NT2/D1 (cell line): ENCODE results near the gene ABCB1.

Experiments
- DNase-seq: peaks from one replicate; pipeline ENCODE4 v3.0.0-alpha.2; 2011; ENCODE audit warnings: low read depth, low spot score
- H3K27me3 ChIP-seq: 2 replicates; pipeline ENCODE4 v1.6.0; 2011; ENCODE audit warnings: mild to moderate bottlenecking; ENCODE audit not compliant: insufficient read length, insufficient read depth
- H3K36me3 ChIP-seq: 2 replicates; pipeline ENCODE4 v1.6.1; 2011; ENCODE audit warnings: mild to moderate bottlenecking, low read length, mixed read lengths; ENCODE audit not compliant: insufficient read depth, insufficient read length
- H3K4me1 ChIP-seq: 2 replicates; pipeline ENCODE4 v1.5.1; 2011; ENCODE audit not compliant: insufficient read depth, insufficient read length
- H3K4me3 ChIP-seq: 2 replicates; pipeline ENCODE4 v1.5.1; 2011; ENCODE audit warnings: low read depth; ENCODE audit not compliant: insufficient read length
- H3K9ac ChIP-seq: 2 replicates; pipeline ENCODE4 v1.6.0; 2011; ENCODE audit warnings: low read depth; ENCODE audit not compliant: insufficient read length
- H3K9me3 ChIP-seq: 2 replicates; pipeline ENCODE4 v1.5.1; 2011; ENCODE audit warnings: mild to moderate bottlenecking, low read length; ENCODE audit not compliant: insufficient read depth
- SUZ12 ChIP-seq: IDR thresholded peaks from 2 replicates; pipeline ENCODE4 v1.6.1; 2011; ENCODE audit not compliant: insufficient read length, insufficient read depth; ENCODE audit errors: extremely low read depth
- YY1 ChIP-seq: IDR thresholded peaks from 2 replicates; pipeline ENCODE4 v1.6.1; 2011; ENCODE audit not compliant: insufficient read length, insufficient read depth
- ZNF274 ChIP-seq: IDR thresholded peaks from 2 replicates; pipeline ENCODE4 v1.6.1; 2011; ENCODE audit warnings: mild to moderate bottlenecking, low read depth, low read length

The ABCB1 gene

GRCh38 chr7:87482115-87482514 is 118.6 kb downstream of the ABCB1 start:
- Histone ChIP-seq H3K9me3 (no peaks in the 10 kb centered on the region), H3K4me3 (no peak overlapping the region), H3K36me3 (no peaks in the 10 kb centered on the region), H3K9ac (no peak overlapping the region), H3K4me1 (no peaks in the 10 kb centered on the region), H3K27me3 (peaks cover 7% of the 10 kb centered on the region)
- DNase-seq, result no peak
- no peak for TF ChIP-seq ZNF274
- TF ChIP-seq YY1, result no peak
- no peak for TF ChIP-seq SUZ12

DNA sequence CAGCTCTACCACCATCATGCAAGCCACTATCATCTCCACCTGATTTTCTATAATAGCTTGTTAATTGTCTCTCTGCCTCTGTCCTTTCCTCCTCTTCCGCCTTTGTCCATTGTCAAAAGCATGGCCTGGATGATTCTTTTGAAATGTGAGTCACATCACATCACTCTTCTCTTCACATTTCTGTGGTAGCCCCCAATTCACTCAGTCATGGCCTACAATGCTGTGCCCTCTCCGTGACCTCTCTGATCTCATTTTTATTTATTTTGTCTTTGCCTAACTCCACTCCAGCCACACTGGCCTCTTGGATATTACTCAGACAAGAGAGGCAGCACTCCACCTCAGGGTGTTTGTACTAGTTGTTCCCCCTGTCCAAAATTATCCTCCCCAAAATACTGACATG is 120.3 kb downstream of the ABCB1 start:
- Histone ChIP-seq H3K9ac (no peak overlapping the region), H3K4me3 (no peak overlapping the region), H3K27me3 (peaks cover 23% of the 10 kb centered on the region), H3K36me3 (no peaks in the 10 kb centered on the region), H3K4me1 (no peaks in the 10 kb centered on the region), H3K9me3 (no peaks in the 10 kb centered on the region)
- DNase-seq, result no peak
- no peak for TF ChIP-seq ZNF274
- TF ChIP-seq SUZ12, result no peak
- no peak for TF ChIP-seq YY1

DNA sequence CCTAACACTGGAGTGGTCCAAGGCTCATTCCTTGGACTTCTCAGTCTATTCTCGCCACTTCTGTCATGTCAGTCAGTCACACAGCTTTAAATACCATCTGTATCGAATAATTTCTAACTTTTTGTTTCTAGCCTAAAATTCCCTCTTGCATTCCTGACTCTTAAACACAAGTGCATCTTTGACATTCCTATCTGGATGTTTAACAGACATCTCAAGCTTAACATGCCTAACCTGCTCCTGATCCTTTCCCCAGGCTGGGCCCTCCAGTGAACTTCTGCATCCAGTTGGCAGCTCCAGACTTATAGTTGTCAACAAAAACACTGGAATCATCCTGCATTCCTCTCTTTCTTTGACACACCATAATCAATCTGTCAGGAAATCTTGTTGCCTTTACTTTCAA is 120.7 kb downstream of the ABCB1 start:
- H3K4me1 ChIP-seq, result no peaks in the 10 kb centered on the region
- no peaks in the 10 kb centered on the region for H3K36me3 ChIP-seq
- DNase-seq, result no peak
- no peak overlapping the region for H3K9ac ChIP-seq
- peaks cover 27% of the 10 kb centered on the region for H3K27me3 ChIP-seq
- H3K4me3 ChIP-seq, result no peak overlapping the region
- TF ChIP-seq YY1, result no peak
- no peak for TF ChIP-seq ZNF274
- no peak for TF ChIP-seq SUZ12
- H3K9me3 ChIP-seq, result no peaks in the 10 kb centered on the region

- peak overlapping the region; percentile 32 for H3K9ac ChIP-seq
- TF ChIP-seq SUZ12 (no peak), ZNF274 (no peak), YY1 (no peak)
- no peaks in the 10 kb centered on the region for H3K4me1 ChIP-seq
- H3K27me3 ChIP-seq, result peaks cover 41% of the 10 kb centered on the region
- DNase-seq, result no peak
- no peaks in the 10 kb centered on the region for H3K36me3 ChIP-seq
- no peaks in the 10 kb centered on the region for H3K9me3 ChIP-seq
- peak overlapping the region; percentile 37 for H3K4me3 ChIP-seq
These were observed 124.5 kb downstream of the ABCB1 start for GRCh38 chr7:87476179-87476557.

DNA sequence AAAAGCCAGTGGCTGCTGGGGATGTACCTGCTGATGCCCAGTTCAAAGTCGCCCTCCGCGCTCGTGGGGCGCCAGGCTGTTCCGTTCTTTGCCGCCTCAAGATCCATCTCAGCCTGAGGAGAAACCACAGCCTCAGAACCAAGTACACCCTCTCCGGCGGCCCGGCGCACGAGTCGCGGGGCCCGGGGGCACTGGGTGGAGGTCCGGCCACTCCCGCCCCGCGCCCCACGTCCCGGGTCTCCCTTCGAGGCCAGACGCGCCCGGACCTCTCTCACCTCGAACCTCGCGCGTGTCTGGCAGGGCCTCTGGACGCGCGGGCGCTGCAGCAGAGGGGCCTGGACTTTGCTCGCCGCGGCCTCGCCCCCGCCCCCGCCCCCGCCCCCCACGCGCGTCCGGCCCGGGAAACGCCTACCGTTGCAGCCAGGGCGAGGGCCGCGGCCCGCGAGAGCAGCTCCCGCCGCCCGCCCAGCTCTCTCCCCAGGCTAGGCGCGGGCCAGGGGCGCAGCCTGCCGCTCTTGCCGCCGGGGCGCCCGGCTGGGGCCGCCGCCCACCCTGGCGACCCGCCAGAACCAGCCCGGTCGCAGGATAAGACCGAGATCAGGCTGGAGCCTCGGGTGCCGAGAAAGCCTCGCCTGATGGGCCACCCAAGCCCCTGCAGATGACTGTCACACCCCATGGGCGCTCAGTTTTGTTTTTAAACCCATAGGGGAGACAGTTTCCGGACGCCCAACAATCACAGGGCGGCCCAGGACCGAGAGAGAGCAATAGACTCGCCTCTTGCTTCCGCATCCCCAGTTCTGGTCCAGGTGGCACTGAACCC is 125.1 kb downstream of the ABCB1 start, which contains the start of gene ABCB4:
Gene ABCB4 (minus strand): TSS at position 322 of the 820 bp plus-strand sequence. CDS start 215 bp downstream, at position 107.
- Histone ChIP-seq H3K36me3 (no peaks in the 10 kb centered on the region), H3K9me3 (no peaks in the 10 kb centered on the region), H3K27me3 (peaks cover 41% of the 10 kb centered on the region), H3K4me1 (no peaks in the 10 kb centered on the region), H3K4me3 (peak within 1 kb of the TSS; percentile 46), H3K9ac (peak within 1 kb of the TSS; percentile 50)
- TF ChIP-seq SUZ12 (no peak), YY1 (no peak), ZNF274 (no peak)
- no peak for DNase-seq

GRCh38 chr7:87474533-87475358 is 125.9 kb downstream of the ABCB1 start:
- Histone ChIP-seq H3K36me3 (no peaks in the 10 kb centered on the region), H3K27me3 (peaks cover 41% of the 10 kb centered on the region), H3K4me3 (peak overlapping the region; percentile 46), H3K9ac (peak overlapping the region; percentile 50), H3K4me1 (no peaks in the 10 kb centered on the region), H3K9me3 (no peaks in the 10 kb centered on the region)
- DNase-seq, result no peak
- no peak for TF ChIP-seq YY1
- no peak for TF ChIP-seq ZNF274
- no peak for TF ChIP-seq SUZ12

- no peaks in the 10 kb centered on the region for H3K4me1 ChIP-seq
- H3K9ac ChIP-seq, result no peak overlapping the region
- peaks cover 41% of the 10 kb centered on the region for H3K27me3 ChIP-seq
- no peaks in the 10 kb centered on the region for H3K9me3 ChIP-seq
- no peak for DNase-seq
- H3K4me3 ChIP-seq, result no peak overlapping the region
- no peaks in the 10 kb centered on the region for H3K36me3 ChIP-seq
- TF ChIP-seq YY1 (no peak), ZNF274 (no peak), SUZ12 (no peak)
These were observed 126.7 kb downstream of the ABCB1 start for GRCh38 chr7:87473986-87474385.
